ENCODE data around the gene KRTAP5-1.
A peak's percentile ranks its signal among the peaks of the same experiment; 100 is the strongest.
"Not testable (repeated sequence)": the region's sequence is repeated elsewhere in the genome, so short reads cannot be mapped to it uniquely, and the experiment has no call there.

KRTAP5-1 gene

DNA sequence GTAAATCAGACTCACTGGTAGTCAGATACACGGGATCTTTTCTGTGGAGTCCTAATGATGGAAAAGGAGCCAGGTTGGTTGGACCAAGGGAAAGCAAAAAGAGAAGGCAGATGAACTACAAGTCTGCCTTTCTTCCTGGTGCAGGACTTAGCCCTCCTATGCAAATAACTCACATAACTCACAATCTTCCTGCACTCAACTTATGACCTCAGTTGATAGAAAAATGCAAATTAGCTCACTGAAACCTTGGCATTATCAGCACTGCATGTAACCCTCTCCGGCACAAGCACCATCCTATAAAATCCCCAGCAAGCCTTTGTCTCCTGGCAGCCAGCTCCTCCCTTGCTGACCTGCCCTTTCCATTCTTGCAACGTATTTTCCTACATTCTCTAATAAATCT, 16.6 kb upstream of the KRTAP5-1 start:
- not testable (repeated sequence) for DNase-seq (ENCODE audit: low spot score)

DNA sequence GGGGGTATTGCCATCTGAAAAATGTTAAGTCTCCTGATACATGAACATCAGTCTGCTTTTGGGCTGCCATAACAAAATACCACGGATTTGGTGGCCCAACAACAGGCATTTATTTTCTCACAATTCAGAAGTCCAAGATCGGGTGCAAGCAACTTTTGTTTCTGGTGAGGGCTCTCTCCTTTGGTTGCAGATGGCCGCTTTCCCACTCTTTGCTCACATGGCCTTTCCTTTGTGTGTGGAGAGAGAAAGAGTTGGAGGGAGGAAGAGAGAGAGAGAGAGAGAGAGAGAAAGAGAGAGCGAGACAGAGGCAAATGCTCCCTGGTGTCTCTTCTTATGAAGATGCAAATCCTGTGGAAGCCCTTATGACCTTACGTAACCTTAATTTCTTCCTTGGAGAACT, 15.5 kb upstream of the KRTAP5-1 start:
- no peak for DNase-seq (ENCODE audit: low spot score)

DNA sequence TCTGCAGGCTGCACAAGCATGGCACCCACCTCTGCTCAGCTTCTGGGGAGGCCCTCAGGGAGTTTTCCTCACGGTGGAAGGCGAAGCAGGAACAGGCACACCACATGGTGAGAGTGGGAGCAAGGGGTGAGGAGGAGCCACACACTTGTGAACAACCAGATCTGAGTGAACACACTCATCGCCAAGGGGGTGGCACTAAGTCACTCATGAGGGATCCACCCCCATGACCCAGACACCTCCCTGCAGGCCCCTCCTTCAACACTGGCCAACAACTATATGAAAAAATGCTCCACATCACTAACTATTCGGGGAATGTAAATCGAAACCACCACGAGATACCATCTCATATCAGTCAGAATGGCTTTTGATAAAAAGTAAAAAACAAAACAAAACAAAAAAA, 13.7 kb upstream of the KRTAP5-1 start:
- no peak for DNase-seq (ENCODE audit: low spot score)

DNA sequence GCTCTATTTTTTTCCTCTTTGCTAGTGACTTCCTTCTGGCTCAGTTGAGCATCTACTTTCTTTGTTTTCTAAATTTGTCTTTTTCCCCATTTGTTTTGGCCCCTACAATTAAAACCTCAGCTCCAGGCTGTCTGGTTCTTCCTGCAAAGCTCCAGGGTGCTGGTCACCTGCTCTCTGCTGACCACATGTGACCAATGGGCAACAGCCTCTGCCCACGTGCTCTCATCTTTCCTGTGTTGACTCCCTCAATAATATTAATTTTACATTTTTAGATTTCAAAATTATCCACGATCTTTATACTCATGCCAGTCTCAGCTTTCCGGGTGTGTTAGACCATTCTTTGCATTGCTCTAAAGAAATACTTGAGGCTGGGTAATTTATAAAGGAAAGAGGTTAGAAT, 13.3 kb upstream of the KRTAP5-1 start:
- not testable (repeated sequence) for DNase-seq (ENCODE audit: low spot score)

DNA sequence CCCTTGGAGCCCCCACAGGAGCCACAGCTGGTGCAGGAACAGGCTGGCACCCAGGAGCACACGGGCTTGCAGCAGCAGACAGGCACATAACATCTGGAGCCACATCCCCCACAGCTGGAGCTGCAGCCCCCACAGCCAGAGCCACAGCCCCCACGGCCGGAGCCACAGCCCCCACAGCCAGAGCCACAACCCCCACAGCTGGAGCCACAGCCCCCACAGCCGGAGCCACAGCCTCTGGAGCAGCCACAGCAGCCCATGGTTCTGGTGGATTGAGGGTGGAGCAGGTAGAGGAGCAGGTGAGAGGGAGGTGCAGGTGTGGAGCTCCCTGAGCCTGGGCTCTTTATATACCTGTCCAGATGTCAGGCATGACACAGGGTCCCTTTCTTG, 12.9 kb upstream of the KRTAP5-1 start, which contains the start of gene KRTAP5-2:
KRTAP5-2 (minus strand) TSS at position 301 of the 387 bp plus-strand sequence; CDS start at position 257, 44 bp downstream.
- no peak for DNase-seq (ENCODE audit: low spot score)

DNA sequence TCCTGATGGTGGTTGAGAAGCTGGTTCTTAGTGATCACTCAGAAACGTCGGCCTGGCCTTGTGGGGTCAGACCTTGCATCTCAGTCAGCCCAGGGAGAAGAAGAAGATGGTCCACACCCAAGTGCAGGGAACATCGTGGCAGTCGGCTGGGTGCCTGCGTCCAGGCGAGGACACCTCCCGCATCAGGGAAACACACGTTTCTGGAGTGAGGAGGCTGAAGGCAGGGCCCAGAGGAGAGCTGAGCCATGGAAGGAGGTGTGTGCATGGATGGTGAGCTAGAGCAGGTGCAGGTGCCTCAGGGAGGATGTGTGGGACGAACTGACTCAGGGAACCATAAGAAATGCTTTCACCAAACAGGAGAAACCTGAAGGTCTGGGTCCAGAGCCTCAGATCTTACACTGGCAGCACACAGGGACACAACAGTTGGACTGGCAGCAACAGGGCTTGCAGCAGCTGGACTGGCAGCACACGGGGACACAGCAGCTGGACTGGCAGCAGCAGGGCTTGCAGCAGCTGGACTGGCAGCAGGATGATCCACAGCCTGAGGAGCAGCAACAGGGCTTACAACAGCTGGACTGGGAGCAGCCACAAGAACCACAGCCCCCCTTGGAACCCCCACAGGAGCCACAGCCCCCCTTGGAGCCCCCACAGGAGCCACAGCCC, 12.4 kb upstream of the KRTAP5-1 start:
- DNase-seq (ENCODE audit: low spot score) = no peak

DNA sequence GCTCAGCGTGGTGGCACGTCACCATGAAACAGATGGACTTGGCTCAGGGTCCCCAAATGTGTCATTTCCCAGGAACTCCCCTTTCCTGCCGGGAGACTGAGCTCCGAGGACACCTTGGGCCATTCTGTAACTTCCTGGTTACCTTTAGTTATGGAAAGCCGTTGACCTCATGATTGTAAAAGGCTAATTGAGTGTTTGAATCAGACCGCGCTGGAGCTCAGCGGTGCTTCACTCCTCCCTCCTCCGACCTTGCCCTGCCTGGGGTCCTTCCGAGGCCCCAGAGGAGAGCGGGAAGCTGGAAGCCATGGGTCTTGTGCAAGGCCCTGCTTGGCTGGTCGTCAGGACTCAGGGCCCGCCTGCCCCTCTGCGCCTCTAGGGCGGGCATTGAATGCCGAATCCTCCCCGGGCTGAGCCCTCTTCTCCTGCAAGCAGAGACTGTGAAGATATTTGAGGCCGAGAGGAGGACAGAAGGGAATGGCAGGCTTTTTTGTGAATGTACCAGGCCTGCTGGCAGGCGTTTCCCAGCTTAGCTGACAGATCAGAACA, 11.6 kb upstream of the KRTAP5-1 start:
- not testable (repeated sequence) for DNase-seq (ENCODE audit: low spot score)

DNA sequence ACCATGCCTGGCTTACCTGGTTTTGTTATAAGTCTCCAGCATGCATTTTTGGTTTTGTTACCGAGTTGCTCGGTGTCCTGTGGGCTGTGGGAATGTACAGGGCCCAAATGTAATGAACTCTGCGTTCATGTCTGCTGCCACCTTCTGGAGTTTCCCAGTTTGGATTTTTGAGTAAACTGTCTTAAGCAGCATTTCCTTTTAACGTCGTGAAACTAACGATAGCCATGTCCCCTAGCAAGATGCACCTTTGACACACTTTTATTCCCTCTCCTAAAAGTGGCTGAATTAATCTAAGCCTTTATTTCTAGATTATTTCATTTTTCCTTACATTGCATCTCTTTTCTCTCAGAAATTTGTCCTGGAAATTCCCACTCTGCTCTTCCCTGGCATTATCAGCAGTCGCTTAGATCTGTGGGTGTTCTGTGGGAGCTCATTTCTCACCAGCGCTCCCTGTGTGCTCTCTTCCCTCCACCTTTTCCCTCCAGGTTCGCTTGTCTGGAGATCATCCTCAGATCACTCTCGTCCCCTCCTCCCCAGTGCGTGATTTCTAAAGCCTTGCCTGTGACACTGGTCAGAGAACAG, 11.0 kb upstream of the KRTAP5-1 start:
- not testable (repeated sequence) for DNase-seq (ENCODE audit: low spot score)

DNA sequence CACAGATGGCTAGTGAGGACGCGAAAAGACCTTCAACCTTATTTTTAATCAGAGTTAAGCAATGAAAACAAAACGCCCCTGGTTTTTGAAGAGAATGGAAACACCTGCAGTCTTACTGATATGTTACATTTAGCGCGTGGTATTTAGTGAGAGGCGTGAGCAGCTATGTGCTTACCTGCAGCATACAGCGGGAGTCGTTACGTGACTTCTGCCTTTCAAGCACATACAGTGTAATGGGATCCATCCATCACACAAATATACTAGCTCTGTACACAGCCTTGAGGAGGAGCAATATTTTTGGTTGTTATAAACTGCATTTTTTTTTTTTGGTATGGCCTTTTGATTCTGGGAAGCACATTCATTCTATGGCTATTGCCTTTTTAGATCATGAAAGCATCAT, 7.5 kb upstream of the KRTAP5-1 start:
- no peak for DNase-seq (ENCODE audit: low spot score)

DNA sequence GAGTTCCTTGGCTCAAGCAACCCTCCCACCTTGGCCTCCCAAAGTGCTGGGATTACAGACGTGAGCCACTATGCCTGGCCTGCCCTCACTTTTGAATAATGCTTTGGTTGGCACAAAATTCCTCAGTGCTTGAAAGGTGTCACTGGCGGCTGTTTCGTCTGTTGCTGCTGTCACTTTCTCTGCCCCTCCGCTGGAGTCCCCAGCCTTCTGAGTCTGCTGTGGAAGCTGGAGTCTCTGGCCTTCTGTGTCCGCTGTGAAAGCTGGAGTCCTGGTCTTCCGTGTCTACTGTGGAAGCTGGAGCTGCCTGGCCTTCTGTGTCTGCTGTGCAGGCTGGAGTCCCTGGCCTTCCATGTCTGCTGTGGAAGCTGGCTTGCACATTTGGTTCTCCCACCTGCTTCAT, 4.9 kb upstream of the KRTAP5-1 start:
- no peak for DNase-seq (ENCODE audit: low spot score)

DNA sequence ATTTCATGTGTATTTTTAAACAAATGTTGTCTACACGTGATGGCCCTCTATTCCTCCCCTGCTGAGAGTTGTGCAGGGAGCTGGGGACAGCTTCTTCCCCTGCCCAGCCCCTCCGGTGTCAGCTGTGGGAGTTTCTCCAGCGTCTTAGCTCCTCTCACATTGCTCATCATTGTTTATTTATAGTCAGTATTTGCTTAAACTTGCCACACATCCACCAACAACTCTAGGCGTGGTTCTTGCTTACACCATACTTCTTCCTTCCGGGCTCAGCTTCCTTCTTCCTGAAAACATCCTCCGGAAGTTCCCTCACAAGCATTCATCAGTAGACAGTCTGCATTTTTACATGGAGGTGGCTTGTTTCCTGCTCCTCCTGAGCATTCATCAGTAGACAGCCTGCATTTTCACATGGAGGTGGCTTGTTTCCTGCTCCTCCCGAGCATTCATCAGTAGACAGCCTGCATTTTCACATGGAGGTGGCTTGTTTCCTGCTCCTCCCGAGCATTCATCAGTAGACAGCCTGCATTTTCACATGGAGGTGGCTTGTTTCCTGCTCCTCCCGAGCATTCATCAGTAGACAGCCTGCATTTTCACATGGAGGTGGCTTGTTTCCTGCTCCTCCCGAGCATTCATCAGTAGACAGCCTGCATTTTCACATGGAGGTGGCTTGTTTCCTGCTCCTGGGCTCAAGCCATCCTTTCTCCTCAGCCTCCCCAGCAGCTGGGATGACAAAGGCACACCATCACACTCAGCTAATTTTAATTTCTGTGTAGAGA, 4.3 kb upstream of the KRTAP5-1 start:
- not testable (repeated sequence) for DNase-seq (ENCODE audit: low spot score)

DNA sequence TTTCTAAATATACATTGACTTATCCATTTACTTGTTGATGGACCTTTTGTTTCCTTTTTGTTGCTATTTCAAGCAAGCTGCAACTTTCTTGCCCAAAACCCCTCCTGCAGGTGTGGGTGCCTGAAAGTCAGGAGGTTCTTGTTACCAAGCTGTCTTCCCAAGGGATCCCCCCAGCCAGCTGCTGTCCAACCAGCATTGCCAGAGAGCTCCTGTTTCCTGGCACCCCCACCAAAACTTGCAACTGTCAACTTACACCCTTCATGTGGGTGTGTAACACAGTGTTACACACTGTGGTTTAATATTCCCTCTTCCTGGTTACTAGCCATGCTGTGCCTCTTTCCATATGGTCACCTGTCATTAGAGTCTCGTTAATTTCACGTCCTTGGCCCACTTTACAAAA, 1.6 kb upstream of the KRTAP5-1 start:
- DNase-seq (ENCODE audit: low spot score) = no peak

DNA sequence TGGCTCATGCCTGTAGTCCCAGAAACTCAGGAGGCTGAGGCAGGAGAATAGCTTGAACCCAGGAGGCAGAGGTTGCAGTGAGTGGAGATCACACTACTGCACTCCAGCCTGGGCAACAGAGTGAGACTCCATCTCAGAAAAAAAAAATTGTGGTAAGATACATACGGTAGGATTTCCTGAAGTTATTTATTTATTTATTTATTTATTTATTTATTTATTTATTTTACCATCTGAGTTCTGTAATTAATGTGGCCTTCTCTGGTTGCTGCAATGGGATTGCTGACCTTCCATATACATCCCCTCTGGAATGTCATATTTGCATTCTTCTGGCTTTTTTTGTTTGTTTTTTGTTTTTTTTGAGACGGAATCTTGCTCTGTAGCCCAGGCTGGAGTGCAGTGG, 2.2 kb downstream of the KRTAP5-1 start:
- DNase-seq (ENCODE audit: low spot score) = not testable (repeated sequence)

DNA sequence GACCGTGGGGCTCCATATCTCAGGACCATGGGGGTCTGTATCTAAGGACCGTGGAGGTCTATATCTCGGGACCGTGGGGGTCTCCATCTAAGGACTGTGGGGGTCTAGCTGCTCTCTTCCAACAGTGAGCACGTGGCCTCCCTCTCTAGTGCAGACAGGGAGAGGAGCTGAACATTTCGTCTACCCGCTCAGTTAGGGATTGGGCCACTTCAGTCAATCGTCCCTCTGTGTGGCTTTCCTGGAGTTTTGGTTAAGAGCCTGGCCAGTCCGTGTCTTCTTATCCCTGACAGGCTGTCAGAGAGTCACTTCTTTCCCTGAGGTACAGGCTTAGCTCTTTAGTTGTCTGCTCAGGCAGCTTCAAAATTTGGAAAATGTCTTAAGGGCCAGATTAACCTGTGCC, 3.1 kb downstream of the KRTAP5-1 start:
- no peak for DNase-seq (ENCODE audit: low spot score)

DNA sequence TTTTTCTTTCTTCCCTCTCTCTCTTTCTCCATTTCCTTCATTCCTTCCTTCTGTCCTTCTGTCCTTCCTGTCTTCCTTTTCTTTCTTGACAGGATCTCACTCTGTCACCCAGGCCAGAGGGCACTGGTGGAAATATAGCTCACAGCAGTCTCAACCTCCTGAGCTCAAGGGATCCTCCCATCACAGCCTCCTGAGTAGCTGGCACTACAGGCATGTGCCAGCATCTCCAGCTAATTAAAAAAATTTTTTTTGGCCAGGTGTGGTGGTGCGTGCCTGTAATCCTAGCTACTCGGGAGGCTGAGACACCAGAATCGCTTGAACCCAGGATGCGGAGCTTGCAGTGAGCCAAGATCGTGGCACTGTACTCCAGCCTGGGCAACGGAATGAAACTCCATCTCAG, 8.3 kb downstream of the KRTAP5-1 start:
- DNase-seq (ENCODE audit: low spot score) = no peak

DNA sequence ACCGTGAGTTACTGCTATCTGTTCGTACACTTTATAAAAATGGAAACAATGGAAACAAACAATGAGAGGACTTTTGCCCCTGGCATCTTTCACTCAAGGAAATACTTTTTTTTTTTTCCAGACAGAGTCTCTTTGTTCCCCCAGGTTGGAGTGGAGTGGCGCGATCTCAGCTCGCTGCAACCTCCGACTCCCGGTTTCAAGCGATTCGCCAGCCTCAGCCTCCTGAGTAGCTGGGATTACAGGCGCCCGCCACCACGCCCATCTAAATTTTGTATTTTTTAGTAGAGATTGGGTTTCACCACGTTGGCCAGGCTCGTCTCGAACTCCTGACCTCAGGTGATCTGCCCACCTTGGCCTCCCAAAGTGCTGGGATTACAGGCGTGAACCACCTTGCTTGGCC, 9.3 kb downstream of the KRTAP5-1 start:
- DNase-seq (ENCODE audit: low spot score) = not testable (repeated sequence)

DNA sequence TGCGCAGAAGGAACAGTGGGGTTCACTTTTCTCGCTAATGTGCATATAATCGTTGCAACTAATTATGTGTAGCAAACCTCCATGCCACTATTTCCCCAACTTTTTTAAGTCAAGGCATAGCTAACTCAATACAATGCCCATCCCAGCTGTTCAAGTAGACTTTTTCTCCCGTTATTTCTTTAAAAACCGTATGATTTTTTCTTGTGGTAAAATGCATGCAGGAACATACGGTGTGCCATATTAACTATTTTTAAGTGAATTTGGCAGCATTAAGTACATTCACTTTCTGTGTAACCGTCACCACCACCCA, 10.2 kb downstream of the KRTAP5-1 start:
- no peak for DNase-seq (ENCODE audit: low spot score)

DNA sequence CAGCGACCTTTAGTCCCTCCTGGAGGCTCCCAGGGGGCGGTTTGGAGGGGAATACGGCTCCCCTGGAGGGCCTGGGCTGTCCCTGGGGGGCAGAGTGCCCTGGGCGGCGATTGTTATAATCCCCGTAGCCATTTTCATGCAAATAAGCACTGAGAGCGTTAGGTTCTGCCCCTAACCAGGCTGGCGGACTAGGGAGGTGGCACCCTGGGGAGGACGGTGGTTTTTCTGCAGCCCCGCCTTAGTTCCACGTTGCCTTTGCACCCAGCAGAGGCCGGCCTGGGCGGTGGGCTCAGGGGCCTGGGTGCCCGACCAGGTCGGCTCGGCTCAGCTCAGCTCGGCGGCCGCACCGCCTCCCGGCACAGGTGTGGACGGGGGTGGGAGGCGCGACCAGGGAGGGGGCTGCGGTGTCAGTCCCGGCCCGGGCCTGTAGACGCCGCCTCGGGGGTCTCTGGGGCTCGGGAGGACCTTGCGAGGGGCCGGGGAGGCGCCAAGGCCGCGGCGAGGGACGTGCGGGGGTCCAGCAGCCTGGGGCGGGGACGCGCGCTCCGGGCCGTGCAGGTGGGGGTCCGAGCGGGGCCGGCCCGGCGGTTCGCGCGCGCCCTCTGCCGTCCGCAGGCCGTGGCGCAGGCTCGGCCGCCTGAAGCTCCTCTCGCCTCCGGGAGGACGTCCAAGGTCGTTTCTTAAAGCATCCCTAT, 10.7 kb downstream of the KRTAP5-1 start:
- DNase-seq (ENCODE audit: low spot score) = peak; percentile 70

DNA sequence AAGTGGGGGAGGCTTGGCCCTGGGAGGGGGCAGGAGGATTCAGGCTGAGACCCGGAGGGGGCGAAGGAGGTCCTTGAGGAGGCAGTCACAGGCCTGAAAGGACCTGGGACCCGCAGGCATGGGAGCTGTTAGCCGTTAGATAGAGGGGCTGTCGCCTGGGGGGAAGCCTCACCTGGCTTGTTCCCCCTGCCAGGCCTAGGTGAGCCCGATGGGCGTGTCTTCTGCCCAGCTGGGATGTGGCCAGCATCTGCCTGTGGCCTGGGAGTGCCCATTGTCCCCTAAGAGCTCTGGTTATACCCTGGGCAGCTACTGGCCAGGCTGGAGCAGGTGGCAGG, 11.2 kb downstream of the KRTAP5-1 start:
- no peak for DNase-seq (ENCODE audit: low spot score)

DNA sequence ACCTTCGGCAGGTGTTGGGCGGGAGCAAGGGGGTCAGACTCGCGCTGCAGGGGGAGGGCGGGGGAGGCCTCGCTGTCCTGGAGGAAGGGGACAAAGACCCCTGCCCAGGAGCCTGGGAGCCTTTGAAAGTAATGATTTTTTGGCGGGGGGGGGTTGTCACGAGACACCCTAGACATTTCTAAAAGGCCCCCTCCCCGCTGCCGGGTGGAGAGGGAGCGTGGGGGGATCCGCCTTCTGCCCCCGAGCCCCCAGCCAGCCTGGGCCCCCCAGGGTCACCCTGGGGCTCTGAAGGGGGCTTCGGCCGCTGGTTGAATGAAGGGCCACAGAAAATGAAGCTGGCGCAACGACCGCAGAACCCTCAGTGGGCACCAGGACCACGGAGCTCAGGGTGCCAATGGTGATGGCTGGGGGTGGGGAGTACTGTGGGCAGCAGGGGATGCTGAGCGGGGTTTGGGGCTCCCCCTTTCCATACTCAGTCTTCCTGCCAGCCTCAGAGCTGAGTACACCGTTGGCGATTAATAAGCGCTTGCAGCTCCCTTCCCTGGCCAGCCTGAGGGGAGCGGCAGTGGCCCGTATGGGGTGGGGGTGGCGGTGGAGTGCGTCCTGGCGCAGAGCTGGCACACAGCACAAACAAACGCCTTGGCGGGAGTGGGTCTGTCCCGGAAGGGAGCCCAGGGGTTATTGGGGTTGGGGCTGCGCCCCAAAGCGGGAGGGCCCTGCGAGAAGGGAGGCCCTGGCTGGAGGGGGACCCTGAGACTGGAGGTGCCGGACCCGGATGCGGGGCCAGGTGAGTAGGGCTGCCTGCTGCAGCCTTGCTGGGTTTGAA, 11.8 kb downstream of the KRTAP5-1 start:
- no peak for DNase-seq (ENCODE audit: low spot score)

DNA sequence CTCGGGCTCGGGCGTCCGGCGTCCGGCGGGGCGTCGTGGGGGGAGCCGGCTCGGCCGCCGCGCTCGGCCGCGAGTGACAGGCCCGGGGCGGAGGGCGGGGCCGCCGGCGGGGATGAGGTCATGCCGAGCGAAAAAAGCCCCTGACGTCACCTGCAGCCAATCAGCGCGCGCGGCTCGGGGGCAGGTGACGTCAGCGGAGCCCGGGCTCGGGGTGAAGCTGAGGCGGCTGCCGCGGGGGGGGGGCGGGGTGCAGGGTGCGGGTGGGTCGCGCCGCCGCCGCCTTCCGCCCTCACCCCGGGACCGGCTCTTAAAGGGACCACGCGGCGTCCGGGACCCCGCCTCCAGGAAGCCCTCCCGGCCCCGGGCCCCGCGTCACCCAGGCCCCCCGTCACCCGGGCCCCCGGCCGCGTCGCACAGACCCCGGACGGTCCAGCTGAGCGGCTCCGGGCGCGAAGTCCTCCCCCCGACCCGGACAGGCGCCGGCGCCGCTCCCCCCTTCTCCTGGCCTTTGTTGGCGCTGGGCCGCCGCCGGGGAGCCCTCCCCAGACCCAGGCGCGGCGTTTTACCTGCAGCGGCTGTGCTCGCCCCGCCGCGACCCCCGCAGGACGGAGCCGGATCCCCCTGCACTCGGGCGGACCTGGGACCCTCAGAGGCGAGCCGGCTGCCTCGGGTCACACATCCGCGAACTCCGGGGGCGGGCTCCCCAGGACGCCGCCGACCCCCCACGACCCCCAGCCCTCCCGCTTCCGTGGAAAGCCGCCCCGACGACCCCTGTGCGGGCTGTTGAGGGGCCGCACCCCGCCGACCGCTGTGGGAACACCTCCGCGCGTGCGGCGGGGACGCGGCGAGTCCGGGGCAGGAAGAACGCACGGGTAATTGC, 12.6 kb downstream of the KRTAP5-1 start, which contains the start of gene DUSP8:
DUSP8 (minus strand) TSS at position 75 of the 880 bp plus-strand sequence. CDS start 6,445 bp downstream, outside the sequence.
- peak; percentile 99 for DNase-seq (ENCODE audit: low spot score)

All from hepatic stellate cell (primary cell).